ENCODE data around the gene FIBCD1. TPM values are rescaled to one million over a fixed set of nuclear protein-coding genes. Genes with fewer than 3 reads are reported as not detected.

Gene FIBCD1
- total and polyA plus RNA-seq, 7 experiments from 2014 or later = not detected

DNA sequence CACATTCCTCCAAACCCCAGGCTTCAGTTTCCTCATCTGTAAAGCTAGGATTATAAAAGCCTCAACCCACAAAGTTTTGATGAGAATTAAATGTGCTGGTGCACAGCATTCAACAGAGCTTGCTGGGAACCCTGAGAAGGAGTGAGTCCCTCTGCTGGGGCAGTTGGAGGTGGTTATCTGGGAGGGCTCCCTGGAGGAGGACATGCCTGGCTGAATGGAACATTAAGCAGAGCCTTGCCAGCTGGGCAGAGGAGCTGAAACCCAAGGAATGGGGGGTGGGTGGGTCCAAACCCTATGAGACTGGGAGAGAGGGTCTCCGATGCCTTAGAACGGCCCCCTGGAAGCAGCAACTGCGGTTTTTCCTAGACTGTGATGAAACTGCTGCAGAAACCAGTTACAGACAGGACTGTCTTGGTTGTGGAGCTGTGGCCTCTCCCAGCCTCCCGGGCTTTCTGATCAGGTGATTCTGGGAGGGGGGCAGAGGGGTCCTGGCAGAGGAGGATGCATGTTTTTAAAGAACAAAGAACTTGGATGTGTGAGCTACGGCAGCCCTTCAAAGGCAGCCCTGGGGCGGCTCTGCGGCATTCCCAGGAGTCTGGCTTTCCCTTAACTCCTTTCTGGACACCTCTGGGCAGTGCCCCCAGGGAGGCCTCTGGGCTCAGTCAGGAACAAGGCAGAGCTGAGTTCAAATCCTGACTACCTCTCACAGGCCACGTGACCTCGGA lies 20.8 kb downstream of the FIBCD1 start:
- Histone ChIP-seq H3K36me3 (ENCODE audit: control insufficient read depth in 2 of 3, insufficient read depth in 3 of 3, low read length in 3 of 3) (no peaks in the 10 kb centered on the region), H3K9me3 (ENCODE audit: control insufficient read depth in 2 of 3, low read length in 3 of 3) (no peaks in the 10 kb centered on the region), H3K27ac (ENCODE audit: low read depth, low read length) (no peak overlapping the region), H3K4me3 (ENCODE audit: low read length) (no peak overlapping the region), H3K27me3 (ENCODE audit: control insufficient read depth in 2 of 2, insufficient read depth in 2 of 2, low read length in 2 of 2) (no peaks in the 10 kb centered on the region), H3K4me1 (ENCODE audit: control insufficient read depth in 2 of 2, insufficient read depth in 2 of 2, low read length in 2 of 2) (no peaks in the 10 kb centered on the region)
- H3K36me3 Mint-ChIP-seq = no peaks in the 10 kb centered on the region
- H3K4me3 Mint-ChIP-seq = no peak overlapping the region
- no peak overlapping the region for H3K27ac Mint-ChIP-seq
- H3K4me1 Mint-ChIP-seq = no peaks in the 10 kb centered on the region
- ChIA-PET POLR2A (no interaction called here), CTCF (no interaction called here)
- H3K27me3 Mint-ChIP-seq = peaks cover 0 to 20% (median 0%) of the 10 kb centered on the region in 5 donors
- no peak for DNase-seq
- intact Hi-C loops (cut with micrococcal nuclease) = no loop called here
- ATAC-seq = no peak
- no peaks in the 10 kb centered on the region for H3K9me3 Mint-ChIP-seq

DNA sequence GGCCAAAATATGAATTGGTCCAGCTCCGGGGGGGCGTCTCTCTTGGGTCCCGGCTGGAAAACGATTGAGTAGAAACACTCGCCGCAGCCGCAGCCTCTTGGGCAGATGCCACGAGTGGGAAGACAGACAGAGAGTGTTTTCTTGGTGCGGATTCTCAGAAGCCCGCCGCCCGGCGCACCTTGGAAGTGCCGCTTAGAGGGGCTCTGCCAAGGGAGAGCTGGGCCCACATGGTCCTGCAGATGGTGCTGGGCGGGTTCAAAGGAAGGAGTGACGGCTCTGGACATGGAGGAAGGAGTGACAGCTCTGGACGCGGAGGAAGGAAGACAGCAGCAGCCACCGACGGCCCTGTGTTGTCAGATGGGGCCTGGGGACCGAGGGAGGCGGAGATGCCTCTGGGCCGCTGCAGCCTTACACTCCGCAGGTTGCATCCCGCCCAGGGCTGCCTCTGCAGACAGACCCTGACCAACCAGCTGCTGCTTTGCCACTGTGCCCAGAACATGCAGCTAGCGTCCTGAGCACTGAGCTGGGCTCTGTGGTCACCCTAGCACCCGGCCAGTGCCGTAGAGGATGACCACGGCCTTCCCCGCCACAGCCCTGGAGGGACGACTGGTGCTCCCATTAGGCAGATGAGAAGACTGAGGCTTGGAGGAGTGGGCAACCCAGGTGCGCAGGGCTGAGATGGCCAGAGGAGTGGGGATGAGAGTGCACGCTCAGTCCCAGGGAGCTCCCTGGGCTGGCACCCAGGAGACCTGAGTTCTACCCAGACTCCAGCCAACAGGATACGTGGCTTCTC lies 21.7 kb downstream of the FIBCD1 start:
- ChIA-PET POLR2A (no interaction called here), CTCF (no interaction called here)
- ATAC-seq = no peak
- Mint-ChIP-seq H3K27ac (no peak overlapping the region), H3K9me3 (no peaks in the 10 kb centered on the region), H3K36me3 (no peaks in the 10 kb centered on the region), H3K4me3 (no peak overlapping the region), H3K27me3 (peaks cover 0 to 11% (median 0%) of the 10 kb centered on the region in 5 donors), H3K4me1 (no peaks in the 10 kb centered on the region)
- Histone ChIP-seq H3K4me3 (ENCODE audit: low read length) (no peak overlapping the region), H3K27me3 (ENCODE audit: control insufficient read depth in 2 of 2, insufficient read depth in 2 of 2, low read length in 2 of 2) (no peaks in the 10 kb centered on the region), H3K27ac (ENCODE audit: low read depth, low read length) (no peak overlapping the region), H3K9me3 (ENCODE audit: control insufficient read depth in 2 of 3, low read length in 3 of 3) (no peaks in the 10 kb centered on the region), H3K4me1 (ENCODE audit: control insufficient read depth in 2 of 2, insufficient read depth in 2 of 2, low read length in 2 of 2) (no peaks in the 10 kb centered on the region), H3K36me3 (ENCODE audit: control insufficient read depth in 2 of 3, insufficient read depth in 3 of 3, low read length in 3 of 3) (no peaks in the 10 kb centered on the region)
- intact Hi-C loops (cut with micrococcal nuclease) = no loop called here
- DNase-seq = no peak

DNA sequence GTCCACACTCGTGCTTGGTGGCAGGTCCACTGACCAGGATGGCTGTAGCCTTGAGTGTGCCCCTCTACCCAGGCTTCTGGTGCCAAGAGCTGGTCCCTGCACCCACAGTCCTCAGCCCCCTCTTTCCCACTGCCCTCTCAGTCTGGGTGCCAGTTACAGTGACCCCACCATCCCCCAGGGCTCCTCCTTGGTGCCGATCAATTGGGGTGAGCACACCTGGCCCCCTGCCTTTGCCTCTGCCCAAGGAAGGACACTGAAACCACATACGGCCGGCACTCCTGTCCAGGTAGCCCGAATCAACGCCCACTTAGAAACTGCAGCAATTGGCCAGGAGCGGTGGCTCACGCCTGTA lies 24.0 kb downstream of the FIBCD1 start:
- ATAC-seq (no peak), DNase-seq (no peak)
- ChIA-PET POLR2A (no interaction called here), CTCF (no interaction called here)
- Histone ChIP-seq H3K36me3 (ENCODE audit: control insufficient read depth in 2 of 3, insufficient read depth in 3 of 3, low read length in 3 of 3) (no peaks in the 10 kb centered on the region), H3K27ac (ENCODE audit: low read depth, low read length) (no peak overlapping the region), H3K4me3 (ENCODE audit: low read length) (no peak overlapping the region), H3K27me3 (ENCODE audit: control insufficient read depth in 2 of 2, insufficient read depth in 2 of 2, low read length in 2 of 2) (no peaks in the 10 kb centered on the region), H3K4me1 (ENCODE audit: control insufficient read depth in 2 of 2, insufficient read depth in 2 of 2, low read length in 2 of 2) (no peaks in the 10 kb centered on the region), H3K9me3 (ENCODE audit: control insufficient read depth in 2 of 3, low read length in 3 of 3) (no peaks in the 10 kb centered on the region)
- H3K4me1 Mint-ChIP-seq = peaks cover 0 to 4% (median 0%) of the 10 kb centered on the region in 7 donors
- H3K27ac Mint-ChIP-seq = no peak overlapping the region
- H3K9me3 Mint-ChIP-seq = no peaks in the 10 kb centered on the region
- intact Hi-C loops (cut with micrococcal nuclease) = no loop called here
- peaks cover 0 to 6% (median 0%) of the 10 kb centered on the region in 5 donors for H3K27me3 Mint-ChIP-seq
- H3K4me3 Mint-ChIP-seq = no peak overlapping the region
- no peaks in the 10 kb centered on the region for H3K36me3 Mint-ChIP-seq

DNA sequence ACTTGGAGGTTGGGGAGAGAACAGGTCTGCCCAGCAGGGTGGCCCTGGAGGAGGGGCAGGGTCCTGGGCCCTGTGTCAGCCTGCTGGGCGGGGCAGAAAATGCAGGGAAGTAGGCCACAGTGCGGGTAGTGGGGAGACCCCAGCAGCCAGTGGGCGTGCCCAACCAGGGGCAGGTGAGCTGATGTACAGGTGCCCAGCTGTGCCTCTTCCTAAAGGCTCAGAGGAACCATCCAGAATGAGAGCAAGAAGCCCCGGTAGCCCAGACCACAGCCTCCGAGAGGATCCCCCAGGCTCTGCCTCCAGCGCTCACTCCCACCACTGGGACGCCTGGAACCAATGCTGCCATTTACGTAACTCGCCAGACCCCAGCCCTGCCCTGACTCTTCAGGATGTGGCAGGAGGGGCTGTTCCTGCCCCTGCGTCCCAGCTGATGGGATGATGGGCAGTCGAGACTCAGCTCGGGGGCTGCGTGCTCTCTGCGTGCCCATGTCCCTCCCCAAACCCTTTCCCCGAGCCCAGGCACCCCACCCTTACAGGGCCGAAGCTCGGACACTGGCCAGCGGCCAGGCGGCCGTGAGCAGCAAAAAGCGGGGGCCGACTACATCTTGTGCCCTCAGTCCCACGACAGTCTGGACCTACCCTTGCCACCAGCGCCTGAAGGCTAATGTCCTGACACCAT lies 24.5 kb downstream of the FIBCD1 start:
- intact Hi-C loops (cut with micrococcal nuclease) = no loop called here
- Mint-ChIP-seq H3K4me1 (peaks cover 0 to 4% (median 0%) of the 10 kb centered on the region in 7 donors), H3K27me3 (peaks cover 0 to 6% (median 0%) of the 10 kb centered on the region in 5 donors), H3K36me3 (no peaks in the 10 kb centered on the region), H3K4me3 (no peak overlapping the region), H3K27ac (no peak overlapping the region), H3K9me3 (no peaks in the 10 kb centered on the region)
- ChIA-PET CTCF (no interaction called here), POLR2A (no interaction called here)
- no peaks in the 10 kb centered on the region for H3K27me3 ChIP-seq (ENCODE audit: control insufficient read depth in 2 of 2, insufficient read depth in 2 of 2, low read length in 2 of 2)
- H3K27ac ChIP-seq (ENCODE audit: low read depth, low read length) = no peak overlapping the region
- ATAC-seq (no peak), DNase-seq (no peak)
- H3K4me3 ChIP-seq (ENCODE audit: low read length) = no peak overlapping the region
- H3K4me1 ChIP-seq (ENCODE audit: control insufficient read depth in 2 of 2, insufficient read depth in 2 of 2, low read length in 2 of 2) = no peaks in the 10 kb centered on the region
- H3K9me3 ChIP-seq (ENCODE audit: control insufficient read depth in 2 of 3, low read length in 3 of 3) = no peaks in the 10 kb centered on the region
- H3K36me3 ChIP-seq (ENCODE audit: control insufficient read depth in 2 of 3, insufficient read depth in 3 of 3, low read length in 3 of 3) = no peaks in the 10 kb centered on the region

DNA sequence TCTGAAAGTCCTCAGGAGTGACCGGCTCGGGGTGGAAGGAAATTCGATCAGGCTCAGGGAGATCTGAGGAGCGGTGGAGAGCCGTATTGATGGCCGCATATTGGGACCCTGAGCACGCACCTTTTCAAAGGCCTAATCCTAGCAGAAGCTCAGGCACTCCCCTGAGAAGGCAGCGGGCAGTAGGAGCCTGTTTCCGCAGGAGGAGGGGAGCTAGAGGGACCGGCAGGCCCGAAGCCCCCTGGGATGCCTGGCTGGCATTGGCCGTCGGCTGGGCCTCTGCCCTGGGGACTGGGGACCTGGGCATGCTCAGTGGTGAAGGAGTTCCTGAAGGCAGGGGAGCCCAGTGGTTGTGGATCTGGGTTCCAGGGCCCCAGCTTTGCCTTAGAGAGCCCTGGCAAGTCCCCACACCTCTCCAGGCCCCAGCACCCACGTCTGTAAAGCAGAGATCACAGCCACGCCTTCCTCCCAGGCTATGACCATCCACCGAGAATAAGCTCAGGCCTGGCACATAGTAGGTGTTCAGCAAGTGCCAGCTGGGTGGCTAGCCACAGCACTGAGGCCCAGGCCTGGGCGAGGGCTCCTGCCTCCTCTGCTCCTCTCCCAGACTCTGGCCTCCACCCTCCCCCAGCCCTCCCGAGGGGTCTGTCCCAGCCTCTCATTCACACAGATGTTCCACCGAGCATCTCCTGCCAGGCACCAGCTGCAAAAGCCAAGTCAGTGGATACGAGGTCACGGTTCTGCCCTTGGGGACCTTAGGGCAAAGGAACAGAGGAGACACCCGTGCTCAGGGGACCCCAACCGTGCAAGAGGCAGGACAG lies 25.2 kb downstream of the FIBCD1 start:
- Histone ChIP-seq H3K27ac (ENCODE audit: low read depth, low read length) (no peak overlapping the region), H3K36me3 (ENCODE audit: control insufficient read depth in 2 of 3, insufficient read depth in 3 of 3, low read length in 3 of 3) (no peaks in the 10 kb centered on the region), H3K4me3 (ENCODE audit: low read length) (no peak overlapping the region), H3K9me3 (ENCODE audit: control insufficient read depth in 2 of 3, low read length in 3 of 3) (no peaks in the 10 kb centered on the region), H3K4me1 (ENCODE audit: control insufficient read depth in 2 of 2, insufficient read depth in 2 of 2, low read length in 2 of 2) (no peaks in the 10 kb centered on the region), H3K27me3 (ENCODE audit: control insufficient read depth in 2 of 2, insufficient read depth in 2 of 2, low read length in 2 of 2) (no peaks in the 10 kb centered on the region)
- ChIA-PET CTCF (no interaction called here), POLR2A (no interaction called here)
- intact Hi-C loops (cut with micrococcal nuclease) = no loop called here
- H3K9me3 Mint-ChIP-seq = no peaks in the 10 kb centered on the region
- H3K4me3 Mint-ChIP-seq = no peak overlapping the region
- no peak for ATAC-seq
- H3K27ac Mint-ChIP-seq = no peak overlapping the region
- no peak for DNase-seq
- peaks cover 0 to 4% (median 0%) of the 10 kb centered on the region in 7 donors for H3K4me1 Mint-ChIP-seq
- no peaks in the 10 kb centered on the region for H3K36me3 Mint-ChIP-seq
- H3K27me3 Mint-ChIP-seq = peaks cover 0 to 6% (median 0%) of the 10 kb centered on the region in 5 donors

DNA sequence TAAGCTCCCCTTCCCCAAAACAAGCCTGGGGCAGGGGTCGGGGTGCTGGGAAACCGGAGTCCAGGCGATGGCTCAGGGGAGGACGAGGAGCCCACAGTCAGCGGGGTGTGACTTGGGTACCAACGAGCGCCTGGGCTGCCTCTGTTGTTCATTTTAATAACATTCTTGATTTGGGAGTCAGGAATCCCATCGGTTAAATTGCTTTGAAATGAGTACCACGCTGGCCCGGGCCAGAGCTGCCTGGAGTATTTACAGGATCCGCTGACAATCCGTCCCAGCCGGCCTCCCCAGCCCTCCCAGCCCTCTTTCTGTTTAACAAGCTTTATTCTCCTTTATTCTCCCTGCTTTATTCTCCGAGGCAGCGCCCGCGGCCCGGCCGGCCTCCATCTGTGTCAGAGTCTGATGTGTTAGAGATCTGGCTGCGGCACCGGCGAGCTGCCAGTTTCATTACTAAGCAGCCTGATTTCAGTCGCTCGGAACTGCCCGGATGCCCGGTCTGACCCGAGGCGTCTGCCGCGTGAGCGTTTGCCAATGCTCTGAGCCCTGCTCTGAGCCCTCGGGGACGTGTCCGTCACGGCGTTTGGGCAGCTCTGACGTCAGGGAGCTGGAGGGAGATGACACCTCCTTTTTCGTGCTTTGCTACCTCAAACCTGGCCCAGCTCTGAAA lies 26.0 kb downstream of the FIBCD1 start:
- H3K9me3 ChIP-seq (ENCODE audit: control insufficient read depth in 2 of 3, low read length in 3 of 3) = no peaks in the 10 kb centered on the region
- Mint-ChIP-seq H3K27ac (no peak overlapping the region), H3K9me3 (no peaks in the 10 kb centered on the region), H3K4me3 (no peak overlapping the region), H3K4me1 (peaks cover 0 to 4% (median 0%) of the 10 kb centered on the region in 7 donors), H3K27me3 (peaks cover 0 to 6% (median 0%) of the 10 kb centered on the region in 5 donors), H3K36me3 (no peaks in the 10 kb centered on the region)
- no peak for DNase-seq
- intact Hi-C loops (cut with micrococcal nuclease) = no loop called here
- H3K4me1 ChIP-seq (ENCODE audit: control insufficient read depth in 2 of 2, insufficient read depth in 2 of 2, low read length in 2 of 2) = no peaks in the 10 kb centered on the region
- ChIA-PET CTCF (no interaction called here), POLR2A (no interaction called here)
- no peak for ATAC-seq
- H3K36me3 ChIP-seq (ENCODE audit: control insufficient read depth in 2 of 3, insufficient read depth in 3 of 3, low read length in 3 of 3) = no peaks in the 10 kb centered on the region
- H3K27ac ChIP-seq (ENCODE audit: low read depth, low read length) = no peak overlapping the region
- H3K27me3 ChIP-seq (ENCODE audit: control insufficient read depth in 2 of 2, insufficient read depth in 2 of 2, low read length in 2 of 2) = no peaks in the 10 kb centered on the region
- no peak overlapping the region for H3K4me3 ChIP-seq (ENCODE audit: low read length)

Data from naive thymus-derived CD4-positive, alpha-beta T cell (primary cell).